Activated naive CD8-positive, alpha-beta T cell treated with anti-CD3 and anti-CD28 coated beads, Interleukin-2, amount 10 ng/mL, durations not matched to agents 7 days and 5 days (primary cell): Measurements from ENCODE around the gene STAMBPL1. TPM values are rescaled to one million over a fixed set of nuclear protein-coding genes. Genes with fewer than 3 reads are reported as not detected.
"Not testable (repeated sequence)": the region's sequence is repeated elsewhere in the genome, so short reads cannot be mapped to it uniquely, and the experiment has no call there.

ENCODE experiments used
- ATAC-seq: fragments of 150-1000 bp; cut with Tn5 transposase; one replicate; pipeline ENCODE4 v1.10.0; 2021; ENCODE audit warnings: low read depth, moderate library complexity
- POLR2A ChIA-PET: fragments of 350-600 bp; sonication (Branson Sonifier 250); formaldehyde crosslinking; loops from one replicate; lab custom pipeline; 2021; ENCODE audit warnings: antibody characterized with exemption; lab: Charles Lee
- DNase-seq: peaks from one replicate; pipeline ENCODE4 v3.0.0; 2021
- H3K27ac Mint-ChIP-seq: one replicate; pipeline ENCODE4 v1.8.0; 2022; ENCODE audit warnings: mild to moderate bottlenecking, mixed read lengths
- H3K27me3 Mint-ChIP-seq: one replicate; pipeline ENCODE4 v1.8.0; 2022; ENCODE audit warnings: mild to moderate bottlenecking, moderate library complexity, mixed read lengths
- H3K36me3 Mint-ChIP-seq: one replicate; pipeline ENCODE4 v1.8.0; 2021; ENCODE audit warnings: mild to moderate bottlenecking, mixed read lengths
- H3K4me1 Mint-ChIP-seq: one replicate; pipeline ENCODE4 v1.8.0; 2021; ENCODE audit warnings: mixed read lengths
- H3K4me3 Mint-ChIP-seq: one replicate; pipeline ENCODE4 v1.8.0; 2022; ENCODE audit warnings: mild to moderate bottlenecking, moderate library complexity, mixed read lengths
- H3K9me3 Mint-ChIP-seq: one replicate; pipeline ENCODE4 v1.8.0; 2021; ENCODE audit warnings: mixed read lengths
- total RNA-seq, 2 experiments: library from RNA; stranded (reverse); gene quantifications; one replicate each; pipeline ENCODE4 v1.2.3, GENCODE V29; 2021

The STAMBPL1 gene
- total RNA-seq, 2 experiments from 2014 or later: 48.3 to 54.0 TPM

GRCh38 chr10:88866454-88866853 lies 13.6 kb upstream of the STAMBPL1 start:
- POLR2A ChIA-PET: no interaction called here
- ATAC-seq (no peak), DNase-seq (no peak)
- H3K4me3 Mint-ChIP-seq: no peak overlapping the region
- no peak overlapping the region for H3K27ac Mint-ChIP-seq
- peaks cover 2% of the 10 kb centered on the region for H3K9me3 Mint-ChIP-seq
- H3K27me3 Mint-ChIP-seq: peaks cover 8% of the 10 kb centered on the region
- peaks cover under 1% of the 10 kb centered on the region for H3K36me3 Mint-ChIP-seq
- peaks cover 1% of the 10 kb centered on the region for H3K4me1 Mint-ChIP-seq

- POLR2A ChIA-PET: interaction anchor here (1.4 kb wide), 1 partner anchor 10 kb away, joined by 4 read pairs; the partner anchor contains the start of gene STAMBPL1
- H3K27ac Mint-ChIP-seq: no peak overlapping the region
- peaks cover 2% of the 10 kb centered on the region for H3K27me3 Mint-ChIP-seq
- peaks cover 2% of the 10 kb centered on the region for H3K9me3 Mint-ChIP-seq
- H3K4me3 Mint-ChIP-seq: no peak overlapping the region
- DNase-seq (no peak), ATAC-seq (no peak)
- peaks cover 1% of the 10 kb centered on the region for H3K4me1 Mint-ChIP-seq
- peaks cover 6% of the 10 kb centered on the region for H3K36me3 Mint-ChIP-seq
Observed at GRCh38 chr10:88870089-88870488, 10.0 kb upstream of the STAMBPL1 start.

GRCh38 chr10:88873757-88874156 lies 6.3 kb upstream of the STAMBPL1 start:
- peaks cover 7% of the 10 kb centered on the region for H3K9me3 Mint-ChIP-seq
- POLR2A ChIA-PET: no interaction called here
- peaks cover 12% of the 10 kb centered on the region for H3K4me1 Mint-ChIP-seq
- H3K36me3 Mint-ChIP-seq: peaks cover 20% of the 10 kb centered on the region
- ATAC-seq (no peak), DNase-seq (no peak)
- H3K27me3 Mint-ChIP-seq: peaks cover 4% of the 10 kb centered on the region
- H3K27ac Mint-ChIP-seq: no peak overlapping the region
- no peak overlapping the region for H3K4me3 Mint-ChIP-seq

- Mint-ChIP-seq H3K36me3 (peaks cover 21% of the 10 kb centered on the region), H3K27ac (no peak overlapping the region), H3K27me3 (peaks cover 4% of the 10 kb centered on the region), H3K4me3 (no peak overlapping the region), H3K4me1 (peaks cover 17% of the 10 kb centered on the region), H3K9me3 (peaks cover 7% of the 10 kb centered on the region)
- ATAC-seq (no peak), DNase-seq (no peak)
- POLR2A ChIA-PET: no interaction called here
Observed at GRCh38 chr10:88874281-88874680, 5.8 kb upstream of the STAMBPL1 start.

- peaks cover 4% of the 10 kb centered on the region for H3K27me3 Mint-ChIP-seq
- H3K4me1 Mint-ChIP-seq: peaks cover 21% of the 10 kb centered on the region
- peaks cover 21% of the 10 kb centered on the region for H3K36me3 Mint-ChIP-seq
- POLR2A ChIA-PET: interaction anchor here (0.7 kb wide), 1 partner anchor 379 kb away, joined by 3 read pairs; no protein-coding TSS in a partner anchor
- no peak overlapping the region for H3K4me3 Mint-ChIP-seq
- no peak for DNase-seq
- ATAC-seq: no peak
- peaks cover 7% of the 10 kb centered on the region for H3K9me3 Mint-ChIP-seq
- H3K27ac Mint-ChIP-seq: no peak overlapping the region
Observed at GRCh38 chr10:88875081-88875480, 5.0 kb upstream of the STAMBPL1 start.

GRCh38 chr10:88877298-88877697 lies 2.7 kb upstream of the STAMBPL1 start:
- peaks cover 26% of the 10 kb centered on the region for H3K4me1 Mint-ChIP-seq
- H3K36me3 Mint-ChIP-seq: peaks cover 27% of the 10 kb centered on the region
- peaks cover 4% of the 10 kb centered on the region for H3K27me3 Mint-ChIP-seq
- H3K4me3 Mint-ChIP-seq: no peak overlapping the region
- no peak overlapping the region for H3K27ac Mint-ChIP-seq
- ATAC-seq (no peak), DNase-seq (no peak)
- POLR2A ChIA-PET: no interaction called here
- H3K9me3 Mint-ChIP-seq: peaks cover 5% of the 10 kb centered on the region

- peaks cover 50% of the 10 kb centered on the region for H3K4me1 Mint-ChIP-seq
- peak overlapping the region; percentile 94 for H3K4me3 Mint-ChIP-seq
- no peaks in the 10 kb centered on the region for H3K27me3 Mint-ChIP-seq
- H3K9me3 Mint-ChIP-seq: peaks cover 5% of the 10 kb centered on the region
- DNase-seq (peak; percentile 86), ATAC-seq (peak; percentile 76)
- H3K36me3 Mint-ChIP-seq: peaks cover 48% of the 10 kb centered on the region
- POLR2A ChIA-PET: interaction anchor here (0.5 to 1.7 kb wide), 22 partner anchors 10 to 1018 kb away, joined by 3 to 18 read pairs (median 4); partner anchors contain the start of genes CH25H and FAS
- H3K27ac Mint-ChIP-seq: peak overlapping the region; percentile 92
Observed at GRCh38 chr10:88880282-88881076, 434 bp downstream of the STAMBPL1 start.

- no peak for ATAC-seq
- H3K4me1 Mint-ChIP-seq: peaks cover 56% of the 10 kb centered on the region
- H3K27me3 Mint-ChIP-seq: no peaks in the 10 kb centered on the region
- peak overlapping the region; percentile 94 for H3K4me3 Mint-ChIP-seq
- H3K36me3 Mint-ChIP-seq: peaks cover 51% of the 10 kb centered on the region
- DNase-seq: no peak
- POLR2A ChIA-PET: interaction anchor here (0.8 to 1.4 kb wide), 7 partner anchors 19 to 533 kb away, joined by 3 to 4 read pairs (median 3); partner anchors contain the start of genes ANKRD22, FAS and IFIT5
- H3K9me3 Mint-ChIP-seq: peaks cover 5% of the 10 kb centered on the region
- H3K27ac Mint-ChIP-seq: peak overlapping the region; percentile 92
Observed at GRCh38 chr10:88881320-88881719, 1.3 kb downstream of the STAMBPL1 start.

- Mint-ChIP-seq H3K27me3 (no peaks in the 10 kb centered on the region), H3K4me1 (peaks cover 60% of the 10 kb centered on the region), H3K36me3 (peaks cover 45% of the 10 kb centered on the region), H3K27ac (peak overlapping the region; percentile 92), H3K4me3 (peak overlapping the region; percentile 94), H3K9me3 (peaks cover 3% of the 10 kb centered on the region)
- no peak for ATAC-seq
- no peak for DNase-seq
- POLR2A ChIA-PET: interaction anchor here (0.8 to 1.3 kb wide), 6 partner anchors 18 to 532 kb away, joined by 3 to 4 read pairs (median 3); partner anchors contain the start of genes ANKRD22, FAS and IFIT5
Observed at GRCh38 chr10:88881922-88882645, 2.0 kb downstream of the STAMBPL1 start.

GRCh38 chr10:88882646-88883447 lies 2.8 kb downstream of the STAMBPL1 start:
- Mint-ChIP-seq H3K4me1 (peaks cover 60% of the 10 kb centered on the region), H3K27ac (peak overlapping the region; percentile 92), H3K4me3 (peak overlapping the region; percentile 94), H3K36me3 (peaks cover 45% of the 10 kb centered on the region)
- ATAC-seq, H3K27me3 Mint-ChIP-seq, H3K9me3 Mint-ChIP-seq, DNase-seq, POLR2A ChIA-PET: not testable (repeated sequence)

- ATAC-seq (no peak), DNase-seq (no peak)
- H3K4me3 Mint-ChIP-seq: peak overlapping the region; percentile 94
- POLR2A ChIA-PET: no interaction called here
- no peaks in the 10 kb centered on the region for H3K27me3 Mint-ChIP-seq
- H3K4me1 Mint-ChIP-seq: peaks cover 60% of the 10 kb centered on the region
- peaks cover 46% of the 10 kb centered on the region for H3K36me3 Mint-ChIP-seq
- peaks cover under 1% of the 10 kb centered on the region for H3K9me3 Mint-ChIP-seq
- peak overlapping the region; percentile 62 for H3K27ac Mint-ChIP-seq
Observed at GRCh38 chr10:88883448-88883809, 3.4 kb downstream of the STAMBPL1 start.

- peaks cover 65% of the 10 kb centered on the region for H3K4me1 Mint-ChIP-seq
- H3K9me3 Mint-ChIP-seq: no peaks in the 10 kb centered on the region
- H3K4me3 Mint-ChIP-seq: no peak overlapping the region
- DNase-seq (no peak), ATAC-seq (peak; percentile 33)
- no peaks in the 10 kb centered on the region for H3K27me3 Mint-ChIP-seq
- no peak overlapping the region for H3K27ac Mint-ChIP-seq
- POLR2A ChIA-PET: no interaction called here
- H3K36me3 Mint-ChIP-seq: peaks cover 54% of the 10 kb centered on the region
Observed at GRCh38 chr10:88886557-88886956, 6.5 kb downstream of the STAMBPL1 start.
